Measurements from ENCODE around the gene R3HDM1. TPM values are rescaled to one million over a fixed set of nuclear protein-coding genes. Genes with fewer than 3 reads are reported as not detected.

The R3HDM1 gene
- total and polyA plus RNA-seq, 2 donors (not counting 1 experiment from before 2014, with no cell fraction given): 23.7 to 57.8 TPM

- ATAC-seq (ENCODE audit: low read depth) (no peak), DNase-seq (no peak)
- Mint-ChIP-seq H3K9me3 (ENCODE audit: insufficient read depth) (no peaks in the 10 kb centered on the region), H3K4me3 (no peak overlapping the region), H3K4me1 (no peaks in the 10 kb centered on the region), H3K27me3 (no peaks in the 10 kb centered on the region), H3K27ac (no peak overlapping the region)
- Histone ChIP-seq H3K4me3 (ENCODE audit: control extremely low read depth in 1 of 5, extremely low read depth in 1 of 5, insufficient read depth in 1 of 5, low read depth in 2 of 5, low read length in 4 of 5) (no peak overlapping the region), H3K9me3 (ENCODE audit: control extremely low read depth in 1 of 3, control insufficient read depth in 2 of 3, insufficient read depth in 1 of 3, low read length in 2 of 3) (no peaks in the 10 kb centered on the region), H3K9ac (ENCODE audit: low read length) (no peak overlapping the region), H3K79me2 (ENCODE audit: control insufficient read depth, insufficient read depth, low read length) (no peaks in the 10 kb centered on the region), H3K27ac (ENCODE audit: low read length in 2 of 2) (no peak overlapping the region), H3K4me1 (ENCODE audit: control insufficient read depth in 2 of 2, insufficient read depth in 2 of 2, low read length in 2 of 2) (no peaks in the 10 kb centered on the region), H3K36me3 (replicated peaks in 1 of 2; ENCODE audit: control extremely low read depth in 1 of 2, control insufficient read depth in 1 of 2, extremely low read depth in 1 of 2, insufficient read depth in 2 of 2, low read length in 1 of 2) (peaks cover 2 to 36% of the 10 kb centered on the region in 2 experiments), H4K20me1 (ENCODE audit: control insufficient read depth, insufficient read depth, low read length, poor library complexity, severe bottlenecking) (no peaks in the 10 kb centered on the region), H3K4me2 (replicated peaks; ENCODE audit: low read depth, low read length, poor library complexity, severe bottlenecking) (no peak overlapping the region), H3K27me3 (replicated peaks in 1 of 4; ENCODE audit: control extremely low read depth in 1 of 4, control insufficient read depth in 3 of 4, insufficient read depth in 4 of 4, low read length in 3 of 4) (no peaks in the 10 kb centered on the region), H2AFZ (ENCODE audit: insufficient read depth, low read depth, low read length, poor library complexity, severe bottlenecking) (no peak overlapping the region)
- CTCF ChIA-PET: no interaction called here
- no CpG with 5 or more reads among the region's 2 CpGs for WGBS (ENCODE audit: insufficient coverage)
- POLR2A ChIA-PET: no interaction called here
- TF ChIP-seq CTCF (IDR thresholded peaks at IDR 0.05): no peak
- no peak for TF ChIP-seq EZH2 (IDR thresholded peaks at IDR 0.05; ENCODE audit: borderline replicate concordance, insufficient read depth, low read depth, low read length, poor library complexity, severe bottlenecking)
- intact Hi-C loops (cut with micrococcal nuclease): no loop called here
Observed at GRCh38 chr2:135607561-135607960, 76.3 kb downstream of the R3HDM1 start.

- Histone ChIP-seq H2AFZ (ENCODE audit: insufficient read depth, low read depth, low read length, poor library complexity, severe bottlenecking) (no peak overlapping the region), H3K4me3 (ENCODE audit: control extremely low read depth in 1 of 5, extremely low read depth in 1 of 5, insufficient read depth in 1 of 5, low read depth in 2 of 5, low read length in 4 of 5) (no peak overlapping the region), H3K9ac (ENCODE audit: low read length) (no peak overlapping the region), H3K4me2 (replicated peaks; ENCODE audit: low read depth, low read length, poor library complexity, severe bottlenecking) (no peak overlapping the region), H4K20me1 (ENCODE audit: control insufficient read depth, insufficient read depth, low read length, poor library complexity, severe bottlenecking) (no peaks in the 10 kb centered on the region), H3K27ac (ENCODE audit: low read length in 2 of 2) (no peak overlapping the region), H3K4me1 (ENCODE audit: control insufficient read depth in 2 of 2, insufficient read depth in 2 of 2, low read length in 2 of 2) (no peaks in the 10 kb centered on the region), H3K9me3 (ENCODE audit: control extremely low read depth in 1 of 3, control insufficient read depth in 2 of 3, insufficient read depth in 1 of 3, low read length in 2 of 3) (no peaks in the 10 kb centered on the region), H3K36me3 (replicated peaks in 1 of 2; ENCODE audit: control extremely low read depth in 1 of 2, control insufficient read depth in 1 of 2, extremely low read depth in 1 of 2, insufficient read depth in 2 of 2, low read length in 1 of 2) (peaks cover 2 to 6% of the 10 kb centered on the region in 2 experiments), H3K27me3 (replicated peaks in 1 of 4; ENCODE audit: control extremely low read depth in 1 of 4, control insufficient read depth in 3 of 4, insufficient read depth in 4 of 4, low read length in 3 of 4) (no peaks in the 10 kb centered on the region), H3K79me2 (ENCODE audit: control insufficient read depth, insufficient read depth, low read length) (no peaks in the 10 kb centered on the region)
- no peak for DNase-seq
- WGBS (ENCODE audit: insufficient coverage): no CpG with 5 or more reads among the region's 2 CpGs
- no peak for ATAC-seq (ENCODE audit: low read depth)
- no peak overlapping the region for H3K4me3 Mint-ChIP-seq
- H3K4me1 Mint-ChIP-seq: peaks cover 5% of the 10 kb centered on the region
- POLR2A ChIA-PET: no interaction called here
- H3K27ac Mint-ChIP-seq: no peak overlapping the region
- TF ChIP-seq EZH2 (IDR thresholded peaks at IDR 0.05; ENCODE audit: borderline replicate concordance, insufficient read depth, low read depth, low read length, poor library complexity, severe bottlenecking): no peak
- TF ChIP-seq CTCF (IDR thresholded peaks at IDR 0.05): no peak
- CTCF ChIA-PET: no interaction called here
- intact Hi-C loops (cut with micrococcal nuclease): no loop called here
- H3K27me3 Mint-ChIP-seq: no peaks in the 10 kb centered on the region
- H3K9me3 Mint-ChIP-seq (ENCODE audit: insufficient read depth): no peaks in the 10 kb centered on the region
Observed at GRCh38 chr2:135612319-135612718, 81.0 kb downstream of the R3HDM1 start.

Data from B cell (primary cell).